Measurements from ENCODE around the gene SMARCD2.
"Not testable (repeated sequence)": the region's sequence is repeated elsewhere in the genome, so short reads cannot be mapped to it uniquely, and the experiment has no call there.

Gene SMARCD2

GRCh38 chr17:63798572-63799106 lies 43.8 kb downstream of the SMARCD2 start:
- no peak for FAIRE-seq

- FAIRE-seq, result not testable (repeated sequence)
Measured at GRCh38 chr17:63796375-63796774, 46.1 kb downstream of the SMARCD2 start.

GRCh38 chr17:63792055-63792729 lies 50.3 kb downstream of the SMARCD2 start:
- no peak for FAIRE-seq

- FAIRE-seq, result no peak
Measured at GRCh38 chr17:63790057-63790456, 52.4 kb downstream of the SMARCD2 start.

GRCh38 chr17:63786971-63787711 lies 55.3 kb downstream of the SMARCD2 start:
- FAIRE-seq, result no peak

- FAIRE-seq, result no peak
Measured at GRCh38 chr17:63786117-63786516, 56.4 kb downstream of the SMARCD2 start.

GRCh38 chr17:63785556-63785955 lies 56.9 kb downstream of the SMARCD2 start:
- no peak for FAIRE-seq

GRCh38 chr17:63783522-63783921 lies 59.0 kb downstream of the SMARCD2 start:
- no peak for FAIRE-seq

All from TTC549 (cell line).